IMR-90 (cell line): ENCODE measurements around the gene SETD3. TPM values are rescaled to one million over a fixed set of nuclear protein-coding genes. Genes with fewer than 3 reads are reported as not detected.

ENCODE experiments used
- ATAC-seq: fragments of 200-7000 bp; cut with Tn5 transposase; 2 replicates; pipeline ENCODE4 v1.9.1; 2020; ENCODE audit warnings: low read depth, mild to moderate bottlenecking, moderate library complexity
- BruUV-seq: library from RNA; stranded (reverse); fragments of 400-500 nt; replicated peaks from 2 replicates; lab custom pipeline; 2021; lab: Mats Ljungman, UMichigan
- CTCF ChIA-PET: fragments of 300-600 bp; formaldehyde crosslinking; extraction: SDS; loops from one replicate; lab custom pipeline; 2021; ENCODE audit warnings: antibody characterized with exemption; lab: Yijun Ruan, JAX
- POLR2A ChIA-PET: fragments of 300-600 bp; sonication (Branson Sonifier 250); formaldehyde crosslinking; loops from one replicate; lab custom pipeline; 2022; ENCODE audit warnings: antibody characterized with exemption; ENCODE audit not compliant: unreplicated experiment; lab: Charles Lee
- DNase-seq: peaks from one replicate; pipeline ENCODE4 v3.0.0; 2013
- H2AFZ ChIP-seq: replicated peaks from 2 replicates; pipeline ENCODE3; 2013; ENCODE audit warnings: low read length, mild to moderate bottlenecking; ENCODE audit not compliant: poor library complexity
- H2AK5ac ChIP-seq: 2 replicates; pipeline ENCODE4 v1.6.1; 2013; ENCODE audit warnings: low read depth, low read length, inconsistent platforms
- H2AK9ac ChIP-seq: replicated peaks from 2 replicates; pipeline ENCODE3; 2013; ENCODE audit warnings: mild to moderate bottlenecking, low read depth, low read length, moderate library complexity; ENCODE audit not compliant: poor library complexity
- H2BK120ac ChIP-seq: 2 replicates; pipeline ENCODE4 v1.6.1; 2013; ENCODE audit warnings: low read depth, low read length, inconsistent platforms
- H2BK15ac ChIP-seq: 3 replicates; pipeline ENCODE4 v1.6.1; 2013; ENCODE audit warnings: low read depth, low read length, inconsistent platforms
- H2BK20ac ChIP-seq: 2 replicates; pipeline ENCODE4 v1.6.1; 2013; ENCODE audit warnings: low read depth, mild to moderate bottlenecking, inconsistent platforms, low read length, moderate library complexity
- H2BK5ac ChIP-seq: 2 replicates; pipeline ENCODE4 v1.6.1; 2013; ENCODE audit warnings: mild to moderate bottlenecking, low read depth, low read length, inconsistent platforms; ENCODE audit not compliant: poor library complexity, severe bottlenecking
- H3K14ac ChIP-seq: replicated peaks from 2 replicates; pipeline ENCODE4 v1.6.1; 2013; ENCODE audit warnings: low read depth, low read length, inconsistent platforms
- H3K18ac ChIP-seq: 2 replicates; pipeline ENCODE4 v1.6.1; 2013; ENCODE audit warnings: low read depth, low read length, control low read depth
- H3K23ac ChIP-seq: 2 replicates; pipeline ENCODE4 v1.6.1; 2013; ENCODE audit warnings: low read depth, low read length, inconsistent platforms
- H3K27ac ChIP-seq: 2 replicates; pipeline ENCODE4 v1.5.1; 2013; ENCODE audit warnings: mild to moderate bottlenecking, control low read depth, low read length; ENCODE audit not compliant: insufficient read depth
- H3K27me3 ChIP-seq: 2 replicates; pipeline ENCODE4 v1.6.1; 2013; ENCODE audit warnings: low read length; ENCODE audit not compliant: control insufficient read depth, insufficient read depth
- H3K36me3 ChIP-seq: 2 replicates; pipeline ENCODE4 v1.6.1; 2013; ENCODE audit warnings: low read length, mixed read lengths; ENCODE audit not compliant: control insufficient read depth, insufficient read depth
- H3K4ac ChIP-seq: 2 replicates; pipeline ENCODE4 v1.6.1; 2013; ENCODE audit warnings: low read depth, low read length, inconsistent platforms
- H3K4me1 ChIP-seq: 2 replicates; pipeline ENCODE4 v1.6.1; 2013; ENCODE audit warnings: low read length, mixed read lengths; ENCODE audit not compliant: control insufficient read depth, insufficient read depth
- H3K4me2 ChIP-seq: 2 replicates; pipeline ENCODE4 v1.6.1; 2013; ENCODE audit warnings: low read depth, mild to moderate bottlenecking, control low read depth, low read length, moderate library complexity
- H3K4me3 ChIP-seq: 2 replicates; pipeline ENCODE4 v1.5.1; 2013; ENCODE audit warnings: low read depth, mild to moderate bottlenecking, control low read depth, low read length, moderate library complexity; ENCODE audit not compliant: insufficient read depth
- H3K56ac ChIP-seq: 2 replicates; pipeline ENCODE4 v1.6.1; 2013; ENCODE audit warnings: low read length, inconsistent platforms; ENCODE audit not compliant: insufficient read depth; ENCODE audit errors: extremely low read depth
- H3K79me1 ChIP-seq, 2 experiments: 2 replicates each; pipeline ENCODE4 v1.6.1; 2013; ENCODE audit warnings: low read length in 2 of 2, inconsistent platforms in 1 of 2, low read depth in 1 of 2
- H3K9ac ChIP-seq: 2 replicates; pipeline ENCODE4 v1.6.1; 2013; ENCODE audit warnings: low read depth, low read length, control low read depth
- H3K9me1 ChIP-seq: 2 replicates; pipeline ENCODE4 v1.6.1; 2013; ENCODE audit warnings: low read length, inconsistent platforms; ENCODE audit not compliant: insufficient read depth
- H3K9me3 ChIP-seq: 2 replicates; pipeline ENCODE4 v1.6.1; 2013; ENCODE audit warnings: low read length; ENCODE audit not compliant: control insufficient read depth, insufficient read depth
- H4K20me1 ChIP-seq: 2 replicates; pipeline ENCODE4 v1.6.1; 2013; ENCODE audit warnings: low read length, inconsistent platforms; ENCODE audit not compliant: insufficient read depth
- H4K5ac ChIP-seq: 2 replicates; pipeline ENCODE4 v1.6.1; 2013; ENCODE audit warnings: mild to moderate bottlenecking, low read depth, low read length, control low read depth
- H4K8ac ChIP-seq, 2 experiments: 2 replicates each; pipeline ENCODE4 v1.6.1; 2013; ENCODE audit warnings: low read depth in 2 of 2, low read length in 2 of 2, control low read depth in 1 of 2, inconsistent platforms in 1 of 2
- H4K91ac ChIP-seq: 2 replicates; pipeline ENCODE4 v1.6.1; 2013; ENCODE audit warnings: low read depth, low read length, inconsistent platforms; ENCODE audit not compliant: insufficient read depth
- BHLHE40 ChIP-seq: fragments of 150-350 bp; IDR thresholded peaks from 2 replicates; pipeline ENCODE4 v1.6.1; 2016; ENCODE audit warnings: mild to moderate bottlenecking, low read depth, low read length
- CHD1 ChIP-seq: IDR thresholded peaks from 2 replicates; pipeline ENCODE4 v1.6.1; 2012; ENCODE audit warnings: low read depth, low read length, improper control_type of control experiment
- FOS ChIP-seq: fragments of 150-350 bp; IDR thresholded peaks from 2 replicates; pipeline ENCODE4 v1.6.1; 2016; ENCODE audit warnings: low read depth, low read length
- WGBS, 2 experiments: methylation state at CpG; one replicate each; pipeline versions ENCODE4 v1.1.5 to v1.1.7; 2013; ENCODE audit warnings: missing lambda C conversion rate in 2 of 2; ENCODE audit not compliant: insufficient read length in 1 of 2; ENCODE audit errors: extremely low coverage in 2 of 2; 5-methylcytosine and 5-hydroxymethylcytosine counted together
- dilution Hi-C: fragments of 300-500 bp; cut with HindIII; formaldehyde crosslinking; loops from one replicate; pipeline ENCODE4 v1.14.3; 2018; ENCODE audit warnings: low sequenced_read_pairs; ENCODE audit not compliant: unreplicated experiment
- in situ Hi-C: fragments of 300-500 bp; cut with MboI; formaldehyde crosslinking; loops from 3 replicates; pipeline ENCODE4 v1.14.3; 2019; ENCODE audit warnings: low sequenced_read_pairs, inconsistent platforms, mixed read lengths
- intact Hi-C: fragments of 100-400 bp; cut with micrococcal nuclease; formaldehyde crosslinking; loops from 2 replicates; pipeline ENCODE4 v1.10.0; 2022
- polyA plus RNA-seq, 3 experiments: library from polyadenylated mRNA; depleted of rRNA; stranded (reverse); fragments of >200 nt; gene quantifications; 2 replicates each; pipeline ENCODE4 v1.2.3, GENCODE V29; 2012; ENCODE audit warnings: low replicate concordance in 1 of 3
- total RNA-seq: library from RNA; depleted of rRNA; stranded (reverse); fragments of >200 nt; gene quantifications from 2 replicates; pipeline ENCODE4 v1.2.3, GENCODE V29; 2012
- TF ChIP-seq, protein P1 (sequence below): fragments of 150-350 bp; IDR thresholded peaks from 2 replicates; pipeline ENCODE4 v1.6.1; 2017; ENCODE audit warnings: mild to moderate bottlenecking, antibody characterized with exemption, low read length, low read depth

Gene SETD3
- total and polyA plus RNA-seq, 2 of the 4 experiments (the other 2 are of a cell fraction), result 18.8 to 31.9 TPM

DNA sequence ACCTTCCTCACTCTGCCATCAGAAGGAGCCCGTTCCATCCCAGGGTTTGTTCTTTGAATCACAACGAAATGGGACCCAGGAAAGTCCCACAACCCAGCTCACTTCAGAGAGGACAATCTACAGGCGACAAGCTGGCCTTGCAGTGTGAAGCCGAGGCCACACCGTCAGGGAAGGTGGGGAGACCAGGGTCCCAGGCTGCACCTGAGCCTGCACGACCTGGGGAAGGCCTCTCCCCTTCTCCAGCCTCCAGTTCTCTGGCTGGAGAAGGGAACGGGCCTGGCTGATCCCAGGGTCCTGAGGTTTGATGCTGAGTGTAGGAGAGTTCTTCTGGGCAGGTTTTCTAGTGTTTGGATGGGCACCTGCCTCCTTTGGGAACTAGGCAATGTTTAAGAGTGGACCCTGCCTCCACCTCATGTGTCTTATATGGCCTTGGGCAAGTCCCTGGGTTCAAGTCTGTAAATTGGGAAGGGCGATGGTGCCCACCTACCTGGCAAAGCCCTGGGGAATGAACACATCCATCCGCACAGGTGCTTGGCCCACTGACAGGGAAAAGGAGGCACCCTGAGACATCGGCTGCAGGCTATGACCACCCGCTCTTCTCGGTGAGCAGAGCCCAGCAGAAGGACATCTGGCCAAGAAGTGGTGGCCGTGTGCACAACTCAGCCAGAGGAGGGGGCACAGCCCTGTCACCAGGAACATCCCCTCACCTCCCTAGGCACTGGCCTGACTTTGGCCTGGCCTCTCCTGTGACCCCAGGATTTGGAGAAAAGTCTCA, 130.8 kb downstream of the SETD3 start:
- Histone ChIP-seq H2BK120ac (no peak overlapping the region), H3K56ac (no peak overlapping the region), H3K14ac (no peak overlapping the region), H2BK15ac (no peak overlapping the region), H3K27ac (no peak overlapping the region), H3K27me3 (no peaks in the 10 kb centered on the region; the same call in none of the 2 replicates), H3K4ac (no peak overlapping the region), H4K5ac (no peak overlapping the region), H2AK5ac (no peak overlapping the region), H3K23ac (no peak overlapping the region), H3K9me1 (no peaks in the 10 kb centered on the region), H3K4me3 (no peak overlapping the region), H3K36me3 (no peaks in the 10 kb centered on the region), H3K4me1 (no peaks in the 10 kb centered on the region), H2BK5ac (no peak overlapping the region), H2AK9ac (no peak overlapping the region), H4K8ac (no peak overlapping the region), H3K9me3 (no peaks in the 10 kb centered on the region), H3K4me2 (no peak overlapping the region), H4K91ac (no peak overlapping the region), H4K20me1 (no peaks in the 10 kb centered on the region), H3K18ac (no peak overlapping the region), H3K79me1 (no peaks in the 10 kb centered on the region), H2AFZ (no peak overlapping the region), H3K9ac (no peak overlapping the region), H2BK20ac (no peak overlapping the region)
- no TSS peak for BruUV-seq
- intact Hi-C loops, result no loop called here
- TF ChIP-seq FOS, result no peak
- TF ChIP-seq BHLHE40, result no peak
- TF ChIP-seq CHD1, result no peak
- TF ChIP-seq, protein P1, sequence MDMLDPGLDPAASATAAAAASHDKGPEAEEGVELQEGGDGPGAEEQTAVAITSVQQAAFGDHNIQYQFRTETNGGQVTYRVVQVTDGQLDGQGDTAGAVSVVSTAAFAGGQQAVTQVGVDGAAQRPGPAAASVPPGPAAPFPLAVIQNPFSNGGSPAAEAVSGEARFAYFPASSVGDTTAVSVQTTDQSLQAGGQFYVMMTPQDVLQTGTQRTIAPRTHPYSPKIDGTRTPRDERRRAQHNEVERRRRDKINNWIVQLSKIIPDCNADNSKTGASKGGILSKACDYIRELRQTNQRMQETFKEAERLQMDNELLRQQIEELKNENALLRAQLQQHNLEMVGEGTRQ, result no peak
- in situ Hi-C loops, result no loop called here
- DNase-seq (no peak), ATAC-seq (no peak)
- ChIA-PET CTCF (no interaction called here), POLR2A (no interaction called here)
- dilution Hi-C loops, result no loop called here
- no CpG with 5 or more reads among the region's 13 CpGs for WGBS, 2 experiments
